Smooth muscle cell (in vitro differentiated cells): ENCODE measurements around the gene MAPK8IP2. TPM values are rescaled to one million over a fixed set of nuclear protein-coding genes. Genes with fewer than 3 reads are reported as not detected.

Experiments
- DNase-seq: peaks from one replicate; lab custom pipeline; 2025; ENCODE audit not compliant: unreplicated experiment; lab: John Stamatoyannopoulos, UW
- H2AFZ ChIP-seq: fragments of 200-600 bp; sonication (generic); 2 replicates; pipeline ENCODE4 v1.6.0; 2016; ENCODE audit warnings: antibody characterized with exemption, low read depth, mild to moderate bottlenecking
- H3F3A ChIP-seq: fragments of 200-600 bp; sonication (generic); 2 replicates; pipeline ENCODE4 v1.6.0; 2017; ENCODE audit warnings: antibody characterized with exemption, low read depth
- H3K27ac ChIP-seq: fragments of 200-600 bp; sonication (generic); 2 replicates; pipeline ENCODE4 v1.5.1; 2016; ENCODE audit warnings: low read depth, mild to moderate bottlenecking
- H3K27me3 ChIP-seq: fragments of 200-600 bp; sonication (generic); 2 replicates; pipeline ENCODE4 v1.6.1; 2016; ENCODE audit warnings: low read depth, mild to moderate bottlenecking
- H3K36me3 ChIP-seq: fragments of 200-600 bp; sonication (generic); 2 replicates; pipeline ENCODE4 v1.5.1; 2016; ENCODE audit warnings: low read depth
- H3K4me1 ChIP-seq: fragments of 200-600 bp; sonication (generic); 2 replicates; pipeline ENCODE4 v1.5.1; 2016; ENCODE audit warnings: low read depth
- H3K4me2 ChIP-seq: fragments of 200-600 bp; sonication (generic); 2 replicates; pipeline ENCODE4 v1.6.0; 2016; ENCODE audit warnings: mild to moderate bottlenecking
- H3K4me3 ChIP-seq: fragments of 200-600 bp; sonication (generic); 2 replicates; pipeline ENCODE4 v1.5.1; 2016; ENCODE audit warnings: mild to moderate bottlenecking
- H3K79me2 ChIP-seq: fragments of 200-600 bp; sonication (generic); 2 replicates; pipeline ENCODE4 v1.6.0; 2016; ENCODE audit warnings: low read depth, mild to moderate bottlenecking
- H3K9ac ChIP-seq: fragments of 200-600 bp; sonication (generic); 2 replicates; pipeline ENCODE4 v1.6.0; 2016; ENCODE audit warnings: low read depth
- H3K9me3 ChIP-seq: fragments of 200-600 bp; sonication (generic); replicated peaks from 2 replicates; pipeline ENCODE4 v1.5.1; 2016; ENCODE audit warnings: low read depth
- H4K20me1 ChIP-seq: fragments of 200-600 bp; sonication (generic); 2 replicates; pipeline ENCODE4 v1.6.0; 2016; ENCODE audit warnings: low read depth
- CTCF ChIP-seq: fragments of 200-600 bp; sonication (generic); IDR thresholded peaks from 2 replicates; pipeline ENCODE4 v1.5.1; 2017; ENCODE audit warnings: borderline replicate concordance, mild to moderate bottlenecking, antibody characterized with exemption; ENCODE audit not compliant: insufficient read depth, poor library complexity, severe bottlenecking
- WGBS: methylation state at CpG from one replicate; pipeline ENCODE4 v1.1.7; 2016; ENCODE audit warnings: low lambda C conversion rate; 5-methylcytosine and 5-hydroxymethylcytosine counted together
- polyA plus RNA-seq: library from polyadenylated mRNA; unstranded; fragments of >200 nt; fragmentation: Nextera tagmentation; extraction: Ambion mirVana; gene quantifications from 2 replicates; pipeline ENCODE4 v1.2.1, GENCODE V29; 2016
- total RNA-seq: library from RNA; depleted of rRNA; stranded (reverse); fragments of >200 nt; gene quantifications from 2 replicates; pipeline ENCODE4 v1.2.3, GENCODE V29; 2014

The MAPK8IP2 gene
- total and polyA plus RNA-seq, 2 experiments from 2014 or later, result 0.63 to 1.2 TPM

GRCh38 chr22:50574383-50574755 lies 26.2 kb upstream of the MAPK8IP2 start:
- 98% methylated on average over 11 of the region's 11 CpGs for whole genome bisulfite sequencing
- Histone ChIP-seq H3K79me2 (no peaks in the 10 kb centered on the region), H3F3A (no peaks in the 10 kb centered on the region), H2AFZ (no peak overlapping the region), H3K36me3 (no peaks in the 10 kb centered on the region), H3K4me3 (no peak overlapping the region), H3K4me1 (no peaks in the 10 kb centered on the region), H3K9ac (no peak overlapping the region), H3K27me3 (no peaks in the 10 kb centered on the region), H3K9me3 (no peaks in the 10 kb centered on the region), H4K20me1 (no peaks in the 10 kb centered on the region), H3K4me2 (no peak overlapping the region), H3K27ac (no peak overlapping the region)
- no peak for DNase-seq
- no peak for TF ChIP-seq CTCF

DNA sequence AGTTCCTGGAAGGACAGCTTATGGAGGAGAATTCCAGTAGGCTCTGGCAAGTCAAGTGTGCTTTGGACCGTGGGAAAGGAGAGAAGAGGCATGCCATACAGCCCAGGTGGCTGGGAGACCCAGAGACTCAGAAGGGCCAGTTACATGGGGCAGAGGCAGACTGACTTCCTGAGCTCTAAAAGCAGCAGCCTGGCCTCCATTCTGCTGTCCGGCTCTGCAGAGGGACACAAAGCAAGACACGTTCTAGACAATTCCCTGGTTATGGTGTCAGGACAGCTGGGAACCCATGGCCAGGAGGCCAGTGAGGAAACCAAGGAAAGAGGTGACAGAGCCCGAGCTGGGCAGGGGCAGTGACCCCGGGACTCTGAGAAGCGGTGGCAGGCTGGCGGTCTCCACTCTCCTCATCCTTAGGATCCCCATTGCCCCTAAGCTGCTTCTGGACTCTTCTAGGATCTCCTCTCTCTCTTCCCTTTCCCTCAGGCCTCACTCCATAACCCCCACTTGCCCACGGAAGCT lies 25.1 kb upstream of the MAPK8IP2 start:
- no peaks in the 10 kb centered on the region for H3K4me1 ChIP-seq
- no peak overlapping the region for H3K27ac ChIP-seq
- no peak overlapping the region for H3K4me2 ChIP-seq
- H3K9me3 ChIP-seq, result no peaks in the 10 kb centered on the region
- H2AFZ ChIP-seq, result no peak overlapping the region
- no peaks in the 10 kb centered on the region for H3F3A ChIP-seq
- H3K4me3 ChIP-seq, result no peak overlapping the region
- no peaks in the 10 kb centered on the region for H3K27me3 ChIP-seq
- no peaks in the 10 kb centered on the region for H4K20me1 ChIP-seq
- H3K36me3 ChIP-seq, result no peaks in the 10 kb centered on the region
- no peak for TF ChIP-seq CTCF
- no peak overlapping the region for H3K9ac ChIP-seq
- no peaks in the 10 kb centered on the region for H3K79me2 ChIP-seq
- 96% methylated on average over 8 of the region's 8 CpGs for WGBS
- DNase-seq, result no peak

GRCh38 chr22:50576070-50576469 lies 24.5 kb upstream of the MAPK8IP2 start:
- TF ChIP-seq CTCF, result no peak
- no peak for DNase-seq
- Histone ChIP-seq H4K20me1 (no peaks in the 10 kb centered on the region), H3K27ac (no peak overlapping the region), H3K79me2 (no peaks in the 10 kb centered on the region), H3K9ac (no peak overlapping the region), H3F3A (no peaks in the 10 kb centered on the region), H3K4me1 (no peaks in the 10 kb centered on the region), H3K9me3 (no peaks in the 10 kb centered on the region), H3K27me3 (no peaks in the 10 kb centered on the region), H2AFZ (no peak overlapping the region), H3K36me3 (no peaks in the 10 kb centered on the region), H3K4me3 (no peak overlapping the region), H3K4me2 (no peak overlapping the region)
- WGBS, result 84% methylated on average over 5 of the region's 5 CpGs

GRCh38 chr22:50576806-50577696 lies 23.5 kb upstream of the MAPK8IP2 start:
- H3F3A ChIP-seq, result no peaks in the 10 kb centered on the region
- no peak overlapping the region for H3K9ac ChIP-seq
- H4K20me1 ChIP-seq, result no peaks in the 10 kb centered on the region
- H3K4me1 ChIP-seq, result peaks cover 6% of the 10 kb centered on the region
- H3K36me3 ChIP-seq, result no peaks in the 10 kb centered on the region
- no peaks in the 10 kb centered on the region for H3K9me3 ChIP-seq
- no peak for DNase-seq
- no peak overlapping the region for H3K4me3 ChIP-seq
- no peak overlapping the region for H2AFZ ChIP-seq
- 97% methylated on average over 18 of the region's 18 CpGs for WGBS
- peaks cover 7% of the 10 kb centered on the region for H3K79me2 ChIP-seq
- H3K27me3 ChIP-seq, result no peaks in the 10 kb centered on the region
- H3K4me2 ChIP-seq, result no peak overlapping the region
- H3K27ac ChIP-seq, result no peak overlapping the region
- TF ChIP-seq CTCF, result no peak
